HL-60 (cell line): ENCODE results near the gene PNMA8B.

Experiments
- DNase-seq, 2 experiments: peaks; one replicate each; pipeline ENCODE4 v3.0.0-alpha.2; 2010 to 2020; ENCODE audit warnings: low read depth in 1 of 2, low spot score in 1 of 2
- H3K27ac ChIP-seq: fragments of 250-450 bp; sonication (Bioruptor Pico); replicated peaks from 2 replicates; pipeline ENCODE4 v1.5.1; 2020; ENCODE audit warnings: mild to moderate bottlenecking, moderate library complexity
- H3K27me3 ChIP-seq: fragments of 250-450 bp; sonication (Bioruptor Pico); 2 replicates; pipeline ENCODE4 v1.5.1; 2021; ENCODE audit warnings: mild to moderate bottlenecking, moderate library complexity; ENCODE audit not compliant: insufficient read depth, poor library complexity, severe bottlenecking
- H3K4me3 ChIP-seq: replicated peaks from 2 replicates; pipeline ENCODE4 v1.5.1; 2011; ENCODE audit warnings: mild to moderate bottlenecking, control low read depth, low read length; ENCODE audit not compliant: insufficient read depth
- CTCF ChIP-seq: IDR thresholded peaks from one replicate; pipeline ENCODE4 v1.5.1; 2011; ENCODE audit warnings: low read length, control low read depth, inconsistent platforms; ENCODE audit not compliant: insufficient read depth
- GABPA ChIP-seq: IDR thresholded peaks from 2 replicates; pipeline ENCODE4 v1.6.1; 2012; ENCODE audit warnings: low read depth
- POLR2AphosphoS5 ChIP-seq: IDR thresholded peaks from 2 replicates; pipeline ENCODE4 v1.6.1; 2012; ENCODE audit warnings: low read depth
- REST ChIP-seq: IDR thresholded peaks from 2 replicates; pipeline ENCODE4 v1.6.1; 2012; ENCODE audit warnings: low read depth; ENCODE audit not compliant: insufficient replicate concordance
- SPI1 ChIP-seq: IDR thresholded peaks from 2 replicates; pipeline ENCODE4 v1.6.1; 2012; ENCODE audit warnings: low read depth, mild to moderate bottlenecking, borderline replicate concordance

PNMA8B gene

GRCh38 chr19:46442808-46443450 is 52.7 kb downstream of the PNMA8B start:
- DNase-seq, result no peak
- TF ChIP-seq POLR2AphosphoS5, result no peak

GRCh38 chr19:46441866-46442265 is 53.8 kb downstream of the PNMA8B start:
- H3K27me3 ChIP-seq, result no peaks in the 10 kb centered on the region
- TF ChIP-seq POLR2AphosphoS5, result no peak
- no peak for TF ChIP-seq CTCF
- TF ChIP-seq GABPA, result no peak
- no peak for TF ChIP-seq SPI1
- no peak for TF ChIP-seq REST

More at GRCh38 chr19:46442808-46443450, 52.7 kb downstream of the PNMA8B start:
- Histone ChIP-seq H3K27ac (no peak overlapping the region), H3K27me3 (peaks cover 2% of the 10 kb centered on the region), H3K4me3 (no peak overlapping the region)

More at GRCh38 chr19:46441866-46442265, 53.8 kb downstream of the PNMA8B start:
- Histone ChIP-seq H3K4me3 (no peak overlapping the region), H3K27ac (no peak overlapping the region)
- no peak for DNase-seq
